ENCODE data around the gene RAPGEF6. TPM values are rescaled to one million over a fixed set of nuclear protein-coding genes. Genes with fewer than 3 reads are reported as not detected.

The RAPGEF6 gene
- total RNA-seq, 1 experiment from 2014 or later = 26.1 TPM

- H3K36me3 ChIP-seq (ENCODE audit: insufficient read depth, low read length, poor library complexity, severe bottlenecking) = no peaks in the 10 kb centered on the region
- no peaks in the 10 kb centered on the region for H3K4me1 ChIP-seq (ENCODE audit: insufficient read depth, low read length, poor library complexity, severe bottlenecking)
- H3K27me3 ChIP-seq (replicated peaks; ENCODE audit: insufficient read depth, low read depth, low read length, poor library complexity) = no peaks in the 10 kb centered on the region
- intact Hi-C loops (cut with micrococcal nuclease; ENCODE audit: unreplicated experiment) = no loop called here
- H3K27ac ChIP-seq (ENCODE audit: low read depth, low read length, poor library complexity, severe bottlenecking) = no peak overlapping the region
- no TSS peak for BruUV-seq (replicated peaks)
- no peaks in the 10 kb centered on the region for H3K9me3 ChIP-seq (ENCODE audit: low read depth, low read length, poor library complexity, severe bottlenecking)
- no peak overlapping the region for H3K4me3 ChIP-seq (ENCODE audit: low read depth, low read length, poor library complexity, severe bottlenecking)
- POLR2A ChIA-PET (ENCODE audit: low non-redundant PET) = no interaction called here
- CTCF ChIA-PET = no interaction called here
- TF ChIP-seq, protein P1, sequence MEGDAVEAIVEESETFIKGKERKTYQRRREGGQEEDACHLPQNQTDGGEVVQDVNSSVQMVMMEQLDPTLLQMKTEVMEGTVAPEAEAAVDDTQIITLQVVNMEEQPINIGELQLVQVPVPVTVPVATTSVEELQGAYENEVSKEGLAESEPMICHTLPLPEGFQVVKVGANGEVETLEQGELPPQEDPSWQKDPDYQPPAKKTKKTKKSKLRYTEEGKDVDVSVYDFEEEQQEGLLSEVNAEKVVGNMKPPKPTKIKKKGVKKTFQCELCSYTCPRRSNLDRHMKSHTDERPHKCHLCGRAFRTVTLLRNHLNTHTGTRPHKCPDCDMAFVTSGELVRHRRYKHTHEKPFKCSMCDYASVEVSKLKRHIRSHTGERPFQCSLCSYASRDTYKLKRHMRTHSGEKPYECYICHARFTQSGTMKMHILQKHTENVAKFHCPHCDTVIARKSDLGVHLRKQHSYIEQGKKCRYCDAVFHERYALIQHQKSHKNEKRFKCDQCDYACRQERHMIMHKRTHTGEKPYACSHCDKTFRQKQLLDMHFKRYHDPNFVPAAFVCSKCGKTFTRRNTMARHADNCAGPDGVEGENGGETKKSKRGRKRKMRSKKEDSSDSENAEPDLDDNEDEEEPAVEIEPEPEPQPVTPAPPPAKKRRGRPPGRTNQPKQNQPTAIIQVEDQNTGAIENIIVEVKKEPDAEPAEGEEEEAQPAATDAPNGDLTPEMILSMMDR (conservative IDR thresholded peaks at IDR 0.05; ENCODE audit: low read depth, low read length) = no peak
- no peak for TF ChIP-seq EZH2 (IDR thresholded peaks at IDR 0.05; ENCODE audit: borderline replicate concordance, low read depth, low read length, poor library complexity, severe bottlenecking)
- DNase-seq (ENCODE audit: low spot score) = no peak
These were observed 15.9 kb downstream of the RAPGEF6 start for GRCh38 chr5:131619102-131619501.

- TF ChIP-seq, protein P1 (conservative IDR thresholded peaks at IDR 0.05; ENCODE audit: low read depth, low read length) = no peak
- no peak for TF ChIP-seq EZH2 (IDR thresholded peaks at IDR 0.05; ENCODE audit: borderline replicate concordance, low read depth, low read length, poor library complexity, severe bottlenecking)
- Histone ChIP-seq H3K4me1 (ENCODE audit: insufficient read depth, low read length, poor library complexity, severe bottlenecking) (no peaks in the 10 kb centered on the region), H3K36me3 (ENCODE audit: insufficient read depth, low read length, poor library complexity, severe bottlenecking) (no peaks in the 10 kb centered on the region), H3K27ac (ENCODE audit: low read depth, low read length, poor library complexity, severe bottlenecking) (no peak overlapping the region), H3K9me3 (ENCODE audit: low read depth, low read length, poor library complexity, severe bottlenecking) (no peaks in the 10 kb centered on the region), H3K27me3 (replicated peaks; ENCODE audit: insufficient read depth, low read depth, low read length, poor library complexity) (no peaks in the 10 kb centered on the region), H3K4me3 (ENCODE audit: low read depth, low read length, poor library complexity, severe bottlenecking) (no peak overlapping the region)
- CTCF ChIA-PET = no interaction called here
- DNase-seq (ENCODE audit: low spot score) = no peak
- intact Hi-C loops (cut with micrococcal nuclease; ENCODE audit: unreplicated experiment) = no loop called here
- POLR2A ChIA-PET (ENCODE audit: low non-redundant PET) = no interaction called here
- no TSS peak for BruUV-seq (replicated peaks)
These were observed 17.7 kb downstream of the RAPGEF6 start for GRCh38 chr5:131617140-131617822.

DNA sequence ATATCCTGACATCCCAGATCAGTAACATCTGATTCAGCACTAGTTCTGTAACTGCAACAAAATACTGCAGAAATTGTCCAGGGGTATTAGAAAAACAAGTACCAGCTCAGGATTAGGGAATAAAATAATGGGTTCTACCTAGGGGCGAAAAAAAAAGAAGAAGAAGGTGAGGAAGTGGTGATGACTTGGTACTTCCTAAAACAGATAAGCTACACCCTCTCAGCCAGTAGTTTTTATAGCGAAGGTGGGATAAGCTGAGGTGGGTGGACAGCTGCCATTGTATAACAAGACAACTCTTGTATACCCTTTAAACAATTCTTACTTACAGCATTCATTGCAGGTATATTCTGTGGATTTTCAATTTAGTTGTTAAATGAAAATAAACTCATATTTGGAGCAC is 19.1 kb downstream of the RAPGEF6 start:
- Histone ChIP-seq H3K36me3 (ENCODE audit: insufficient read depth, low read length, poor library complexity, severe bottlenecking) (no peaks in the 10 kb centered on the region), H3K27me3 (replicated peaks; ENCODE audit: insufficient read depth, low read depth, low read length, poor library complexity) (no peaks in the 10 kb centered on the region), H3K9me3 (ENCODE audit: low read depth, low read length, poor library complexity, severe bottlenecking) (no peaks in the 10 kb centered on the region), H3K4me3 (ENCODE audit: low read depth, low read length, poor library complexity, severe bottlenecking) (no peak overlapping the region), H3K27ac (ENCODE audit: low read depth, low read length, poor library complexity, severe bottlenecking) (no peak overlapping the region), H3K4me1 (ENCODE audit: insufficient read depth, low read length, poor library complexity, severe bottlenecking) (no peaks in the 10 kb centered on the region)
- no peak for DNase-seq (ENCODE audit: low spot score)
- ChIA-PET POLR2A (ENCODE audit: low non-redundant PET) (no interaction called here), CTCF (no interaction called here)
- BruUV-seq (replicated peaks) = no TSS peak
- intact Hi-C loops (cut with micrococcal nuclease; ENCODE audit: unreplicated experiment) = no loop called here
- TF ChIP-seq EZH2 (IDR thresholded peaks at IDR 0.05; ENCODE audit: borderline replicate concordance, low read depth, low read length, poor library complexity, severe bottlenecking) = no peak
- TF ChIP-seq, protein P1 (conservative IDR thresholded peaks at IDR 0.05; ENCODE audit: low read depth, low read length) = no peak

Data from A673 (cell line).